SK-N-SH (cell line): ENCODE results near the gene METTL3. TPM values are rescaled to one million over a fixed set of nuclear protein-coding genes. Genes with fewer than 3 reads are reported as not detected.

Source experiments
- CTCF ChIA-PET: fragments of 300-600, 350-600 bp; formaldehyde crosslinking; extraction: SDS; loops from one replicate; lab custom pipeline; 2021; lab: Yijun Ruan, JAX
- POLR2A ChIA-PET: fragments of 350-600 bp; sonication (Branson Sonifier 250); formaldehyde crosslinking; extraction: SDS; loops from one replicate; lab custom pipeline; 2020; ENCODE audit warnings: antibody characterized with exemption, inconsistent platforms; lab: Yijun Ruan, JAX
- DNase-seq: peaks from one replicate; pipeline ENCODE4 v3.0.0; 2012
- H2AFZ ChIP-seq: fragments of 200-600 bp; sonication (generic); 2 replicates; pipeline ENCODE4 v1.8.1; 2016; ENCODE audit warnings: antibody characterized with exemption, mild to moderate bottlenecking, low read depth
- H3F3A ChIP-seq: fragments of 200-600 bp; sonication (generic); replicated peaks from 2 replicates; pipeline ENCODE3; 2016; ENCODE audit warnings: antibody characterized with exemption, mild to moderate bottlenecking; ENCODE audit not compliant: insufficient read depth
- H3K27ac ChIP-seq, 2 experiments: fragments of 200-500 bp in 1 of 2; fragments of 200-600 bp in 1 of 2; sonication (Bioruptor generic) in 1 of 2; sonication (generic), shearing (Covaris generic) in 1 of 2; 2 replicates each; pipeline versions ENCODE4 v1.5.1 to v1.6.1; 2014 to 2016; ENCODE audit warnings: low read depth in 2 of 2, inconsistent platforms in 1 of 2, low read length in 1 of 2, mild to moderate bottlenecking in 1 of 2, mixed read lengths in 1 of 2
- H3K27me3 ChIP-seq: fragments of 200-600 bp; sonication (generic), shearing (Covaris generic); 2 replicates; pipeline ENCODE4 v1.6.1; 2016; ENCODE audit warnings: mixed run types; ENCODE audit not compliant: insufficient read depth
- H3K36me3 ChIP-seq, 2 experiments: fragments of 200-500 bp in 1 of 2; fragments of 200-600 bp in 1 of 2; sonication (Bioruptor generic) in 1 of 2; sonication (generic) in 1 of 2; replicated peaks in 1 of 2; 2 replicates each; pipeline versions ENCODE3 to v1.5.1; 2014 to 2016; ENCODE audit warnings: low read length in 1 of 2, mild to moderate bottlenecking in 1 of 2; ENCODE audit not compliant: insufficient read depth in 2 of 2, control insufficient read depth in 1 of 2
- H3K4me1 ChIP-seq, 2 experiments: fragments of 200-500 bp in 1 of 2; fragments of 200-600 bp in 1 of 2; sonication (Bioruptor generic) in 1 of 2; sonication (generic), shearing (Covaris generic) in 1 of 2; 2 replicates each; pipeline versions ENCODE4 v1.5.1 to v1.6.1; 2014 to 2016; ENCODE audit warnings: low read depth in 1 of 2, low read length in 1 of 2, mixed run types in 1 of 2; ENCODE audit not compliant: insufficient read depth in 2 of 2, control insufficient read depth in 1 of 2
- H3K4me2 ChIP-seq: fragments of 200-600 bp; sonication (generic), shearing (Covaris generic); 2 replicates; pipeline ENCODE4 v1.6.1; 2017; ENCODE audit warnings: mixed run types
- H3K4me3 ChIP-seq, 2 experiments: fragments of 200-500 bp in 1 of 2; fragments of 200-600 bp in 1 of 2; sonication (Bioruptor generic) in 1 of 2; sonication (generic), shearing (Covaris generic) in 1 of 2; 2 replicates each; pipeline versions ENCODE4 v1.5.1 to v1.8.1; 2014 to 2016; ENCODE audit warnings: low read depth in 2 of 2, inconsistent platforms in 1 of 2, low read length in 1 of 2, mild to moderate bottlenecking in 1 of 2, mixed read lengths in 1 of 2, moderate library complexity in 1 of 2
- H3K79me2 ChIP-seq: fragments of 200-600 bp; sonication (generic); 2 replicates; pipeline ENCODE4 v1.8.1; 2017; ENCODE audit warnings: mild to moderate bottlenecking; ENCODE audit not compliant: insufficient read depth
- H3K9ac ChIP-seq: fragments of 200-600 bp; sonication (generic); 2 replicates; pipeline ENCODE4 v1.6.1; 2017; ENCODE audit warnings: mixed run types
- H3K9me2 ChIP-seq: fragments of 200-600 bp; sonication (generic); 2 replicates; pipeline ENCODE4 v1.6.1; 2017; ENCODE audit warnings: mixed run types
- H3K9me3 ChIP-seq: fragments of 200-600 bp; sonication (generic); 2 replicates; pipeline ENCODE4 v1.6.1; 2017; ENCODE audit warnings: mixed run types, mild to moderate bottlenecking, moderate library complexity
- H4K20me1 ChIP-seq: fragments of 200-600 bp; sonication (generic); 2 replicates; pipeline ENCODE4 v1.6.1; 2017; ENCODE audit warnings: mild to moderate bottlenecking, mixed run types; ENCODE audit not compliant: insufficient read depth
- EP300 ChIP-seq, 2 experiments: IDR thresholded peaks; 2 replicates each; pipeline versions ENCODE4 v1.4.0 to v1.6.1; 2012; ENCODE audit warnings: borderline replicate concordance in 1 of 2, low read depth in 1 of 2, low read length in 1 of 2
- EZH2phosphoT487 ChIP-seq: fragments of 200-600 bp; sonication (generic); IDR thresholded peaks from 2 replicates; pipeline ENCODE4 v1.6.1; 2017; ENCODE audit warnings: low read depth, mixed run types, mild to moderate bottlenecking, antibody characterized with exemption, moderate library complexity, borderline replicate concordance
- FOXJ3 ChIP-seq: sonication (generic); formaldehyde crosslinking; IDR thresholded peaks from 2 replicates; pipeline ENCODE4 v1.5.1; 2020; ENCODE audit warnings: mild to moderate bottlenecking, missing genetic modification reagents
- GABPA ChIP-seq: IDR thresholded peaks from 2 replicates; pipeline ENCODE4 v1.4.0; 2012; ENCODE audit warnings: low read depth, mild to moderate bottlenecking
- IRF3 ChIP-seq: fragments of 150-350 bp; IDR thresholded peaks from 2 replicates; pipeline ENCODE4 v1.6.1; 2016; ENCODE audit warnings: mild to moderate bottlenecking, low read depth, low read length
- MEF2A ChIP-seq: IDR thresholded peaks from 2 replicates; pipeline ENCODE4 v1.4.0; 2012; ENCODE audit warnings: low read depth, borderline replicate concordance
- NFIC ChIP-seq: IDR thresholded peaks from 2 replicates; pipeline ENCODE4 v1.4.0; 2012; ENCODE audit warnings: borderline replicate concordance
- NRF1 ChIP-seq: IDR thresholded peaks from 2 replicates; pipeline ENCODE4 v1.6.1; 2012; ENCODE audit warnings: low read depth, mild to moderate bottlenecking, low read length
- POLR2AphosphoS5 ChIP-seq: IDR thresholded peaks from 2 replicates; pipeline ENCODE4 v1.6.1; 2012; ENCODE audit warnings: low read depth, low read length
- RAD21 ChIP-seq: IDR thresholded peaks from 2 replicates; pipeline ENCODE4 v1.6.1; 2012; ENCODE audit warnings: mild to moderate bottlenecking, low read length
- RCOR1 ChIP-seq: fragments of 150-350 bp; IDR thresholded peaks from 2 replicates; pipeline ENCODE4 v1.6.1; 2017; ENCODE audit warnings: antibody characterized with exemption, low read length
- REST ChIP-seq: IDR thresholded peaks from 2 replicates; pipeline ENCODE4 v1.6.1; 2012; ENCODE audit warnings: mild to moderate bottlenecking, low read depth, low read length, moderate library complexity
- SIN3A ChIP-seq: IDR thresholded peaks from 2 replicates; pipeline ENCODE4 v1.6.1; 2012; ENCODE audit warnings: low read depth, mild to moderate bottlenecking, low read length, moderate library complexity, borderline replicate concordance
- SMC3 ChIP-seq: IDR thresholded peaks from 2 replicates; pipeline ENCODE4 v1.6.1; 2012; ENCODE audit warnings: low read depth, low read length, improper control_type of control experiment
- YY1 ChIP-seq: IDR thresholded peaks from 2 replicates; pipeline ENCODE4 v1.4.0; 2012; ENCODE audit warnings: low read depth, mild to moderate bottlenecking
- ZBTB33 ChIP-seq: IDR thresholded peaks from 2 replicates; pipeline ENCODE4 v1.4.0; 2012; ENCODE audit warnings: low read depth, borderline replicate concordance
- WGBS: methylation state at CpG from one replicate; pipeline ENCODE4 v1.1.6; 2017; ENCODE audit warnings: low lambda C conversion rate; 5-methylcytosine and 5-hydroxymethylcytosine counted together
- polyA plus RNA-seq, 3 experiments: library from polyadenylated mRNA; depleted of rRNA; stranded (reverse); fragments of >200 nt; gene quantifications; 2 replicates each; pipeline ENCODE4 v1.2.3, GENCODE V29; 2012
- TF ChIP-seq, protein P1 (sequence below): fragments of 200-600 bp; sonication (generic); IDR thresholded peaks from 2 replicates; pipeline ENCODE4 v1.6.1; 2017; ENCODE audit warnings: antibody characterized with exemption, mild to moderate bottlenecking, moderate library complexity
- TF ChIP-seq, protein P2 (sequence below): IDR thresholded peaks from 2 replicates; pipeline ENCODE4 v1.4.0; 2012; ENCODE audit warnings: low read depth

METTL3 gene
- polyA plus RNA-seq, 1 of the 3 experiments (the other 2 are of a cell fraction) = 118 TPM

DNA sequence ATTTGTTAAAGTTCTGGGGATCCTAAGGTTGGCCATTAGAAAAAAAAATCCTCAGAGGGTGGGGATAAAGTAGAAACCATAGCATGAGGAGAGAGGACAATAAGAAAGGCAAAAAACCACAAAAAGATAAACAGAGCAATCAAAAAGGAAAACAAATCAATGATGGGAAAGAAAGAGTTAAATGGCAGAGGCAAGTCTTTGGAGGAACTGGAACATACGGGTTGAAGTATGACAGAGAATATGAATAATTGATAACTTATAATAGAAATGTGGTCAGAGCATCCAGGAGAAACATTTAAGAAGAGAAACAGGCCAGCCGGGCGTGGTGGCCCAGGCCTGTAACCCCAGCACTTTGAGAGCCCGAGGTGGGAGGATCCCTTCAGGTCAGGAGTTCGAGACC is 32.8 kb upstream of the METTL3 start:
- H2AFZ ChIP-seq = no peak overlapping the region
- H4K20me1 ChIP-seq = no peaks in the 10 kb centered on the region
- no peaks in the 10 kb centered on the region for H3K9me2 ChIP-seq
- no peaks in the 10 kb centered on the region for H3K79me2 ChIP-seq
- H3K9ac ChIP-seq = no peak overlapping the region
- no peaks in the 10 kb centered on the region for H3F3A ChIP-seq
- no peak overlapping the region for H3K27ac ChIP-seq
- no peaks in the 10 kb centered on the region; a peak in 1 of 4 replicates for H3K4me1 ChIP-seq
- DNase-seq = no peak
- ChIA-PET CTCF (interaction anchor here (0.7 kb wide), 1 partner anchor 1384 kb away, joined by 3 read pairs; no protein-coding TSS in a partner anchor), POLR2A (no interaction called here)
- H3K4me3 ChIP-seq = no peak overlapping the region
- no peaks in the 10 kb centered on the region for H3K36me3 ChIP-seq
- H3K4me2 ChIP-seq = no peak overlapping the region
- 53% methylated on average over 5 of the region's 5 CpGs for WGBS
- TF ChIP-seq IRF3 (no peak), SMC3 (no peak), EP300 (IDR thresholded peaks at IDR 0.05; ENCODE audit: borderline replicate concordance in 1 of 2, low read depth in 1 of 2, low read length in 1 of 2) (no peak), POLR2AphosphoS5 (no peak), ZBTB33 (no peak), GABPA (no peak), RAD21 (no peak), RCOR1 (no peak)
- TF ChIP-seq, all 33 proteins: peak for 0
- Histone ChIP-seq H3K27me3 (no peaks in the 10 kb centered on the region; the same call in 1 of the 2 replicates), H3K9me3 (no peaks in the 10 kb centered on the region)

- Histone ChIP-seq H3K4me3 (no peak overlapping the region), H3K4me2 (no peak overlapping the region), H3K79me2 (no peaks in the 10 kb centered on the region), H3K36me3 (no peaks in the 10 kb centered on the region), H3K9me3 (no peaks in the 10 kb centered on the region), H4K20me1 (no peaks in the 10 kb centered on the region), H3K27ac (no peak overlapping the region), H3K27me3 (no peaks in the 10 kb centered on the region; the same call in 1 of the 2 replicates), H3F3A (no peaks in the 10 kb centered on the region), H3K4me1 (no peaks in the 10 kb centered on the region; a peak in 1 of 4 replicates), H3K9ac (no peak overlapping the region), H2AFZ (no peak overlapping the region), H3K9me2 (no peaks in the 10 kb centered on the region)
- ChIA-PET CTCF (no interaction called here), POLR2A (no interaction called here)
- WGBS = 71% methylated on average over 7 of the region's 7 CpGs
- no peak for DNase-seq
- TF ChIP-seq GABPA (no peak), SIN3A (no peak), EZH2phosphoT487 (no peak), YY1 (no peak), NRF1 (no peak), REST (no peak), NFIC (no peak), MEF2A (no peak), FOXJ3 (CRISPR knock-in tag) (no peak), EP300 (IDR thresholded peaks at IDR 0.05; ENCODE audit: borderline replicate concordance in 1 of 2, low read depth in 1 of 2, low read length in 1 of 2) (no peak)
- TF ChIP-seq, protein P1, sequence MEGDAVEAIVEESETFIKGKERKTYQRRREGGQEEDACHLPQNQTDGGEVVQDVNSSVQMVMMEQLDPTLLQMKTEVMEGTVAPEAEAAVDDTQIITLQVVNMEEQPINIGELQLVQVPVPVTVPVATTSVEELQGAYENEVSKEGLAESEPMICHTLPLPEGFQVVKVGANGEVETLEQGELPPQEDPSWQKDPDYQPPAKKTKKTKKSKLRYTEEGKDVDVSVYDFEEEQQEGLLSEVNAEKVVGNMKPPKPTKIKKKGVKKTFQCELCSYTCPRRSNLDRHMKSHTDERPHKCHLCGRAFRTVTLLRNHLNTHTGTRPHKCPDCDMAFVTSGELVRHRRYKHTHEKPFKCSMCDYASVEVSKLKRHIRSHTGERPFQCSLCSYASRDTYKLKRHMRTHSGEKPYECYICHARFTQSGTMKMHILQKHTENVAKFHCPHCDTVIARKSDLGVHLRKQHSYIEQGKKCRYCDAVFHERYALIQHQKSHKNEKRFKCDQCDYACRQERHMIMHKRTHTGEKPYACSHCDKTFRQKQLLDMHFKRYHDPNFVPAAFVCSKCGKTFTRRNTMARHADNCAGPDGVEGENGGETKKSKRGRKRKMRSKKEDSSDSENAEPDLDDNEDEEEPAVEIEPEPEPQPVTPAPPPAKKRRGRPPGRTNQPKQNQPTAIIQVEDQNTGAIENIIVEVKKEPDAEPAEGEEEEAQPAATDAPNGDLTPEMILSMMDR = no peak
- TF ChIP-seq, protein P2, sequence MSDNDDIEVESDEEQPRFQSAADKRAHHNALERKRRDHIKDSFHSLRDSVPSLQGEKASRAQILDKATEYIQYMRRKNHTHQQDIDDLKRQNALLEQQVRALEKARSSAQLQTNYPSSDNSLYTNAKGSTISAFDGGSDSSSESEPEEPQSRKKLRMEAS = no peak
These were observed 32.4 kb upstream of the METTL3 start for GRCh38 chr14:21543521-21543960.
